ENCODE data around the gene MYL3. TPM values are rescaled to one million over a fixed set of nuclear protein-coding genes. Genes with fewer than 3 reads are reported as not detected.

MYL3 gene
- total and polyA plus RNA-seq, 2 experiments from 2014 or later, result not detected

GRCh38 chr3:46884427-46884826, 21.2 kb upstream of the MYL3 start (continued):
- no peak for TF ChIP-seq REST (IDR thresholded peaks at IDR 0.05; ENCODE audit: unreplicated experiment)
- TF ChIP-seq STAT1 (IDR thresholded peaks at IDR 0.05; ENCODE audit: unreplicated experiment), result no peak
- TF ChIP-seq POLR2AphosphoS5 (IDR thresholded peaks at IDR 0.05; ENCODE audit: low read depth), result no peak

- peak overlapping the region; percentile 83; the same call in 1 of the 2 replicates for H2AFZ ChIP-seq
- H3K4me1 Mint-ChIP-seq, result peaks cover 21% of the 10 kb centered on the region
- no peaks in the 10 kb centered on the region for H4K20me1 ChIP-seq (replicated peaks; ENCODE audit: insufficient read depth)
- no peak overlapping the region for H3K27ac Mint-ChIP-seq
- H3F3A ChIP-seq (replicated peaks; ENCODE audit: low read depth), result no peaks in the 10 kb centered on the region
- peaks cover 89% of the 10 kb centered on the region for H3K27me3 Mint-ChIP-seq (ENCODE audit: insufficient read depth, low read depth, poor library complexity)
- DNase-seq (ENCODE audit: low spot score) (no peak), ATAC-seq (no peak)
- H3K4me3 Mint-ChIP-seq, result peak overlapping the region; percentile 69
- H3K4me2 ChIP-seq, result peak overlapping the region; percentile 89
- H3K9me2 ChIP-seq (ENCODE audit: insufficient read depth), result no peaks in the 10 kb centered on the region
- no peaks in the 10 kb centered on the region for H3K9me3 Mint-ChIP-seq
- H3K27me3 ChIP-seq (ENCODE audit: insufficient read depth), result peaks cover 85% of the 10 kb centered on the region
- H3K36me3 Mint-ChIP-seq (ENCODE audit: low read depth), result no peaks in the 10 kb centered on the region; the same call in 2 of the 3 replicates
- no peaks in the 10 kb centered on the region for H3K36me3 ChIP-seq (ENCODE audit: insufficient read depth)
- H3K27ac ChIP-seq (ENCODE audit: low read depth), result no peak overlapping the region
- H3K4me3 ChIP-seq, result peak overlapping the region; percentile 61
- H3K79me2 ChIP-seq (replicated peaks; ENCODE audit: insufficient read depth), result no peaks in the 10 kb centered on the region
- peaks cover 35% of the 10 kb centered on the region for H3K4me1 ChIP-seq (ENCODE audit: insufficient read depth)
- TF ChIP-seq ZNF331 (CRISPR knock-in tag; IDR thresholded peaks at IDR 0.05; ENCODE audit: low read depth), result no peak
- TF ChIP-seq EZH2 (IDR thresholded peaks at IDR 0.05; ENCODE audit: low read depth, unreplicated experiment), result no peak
- TF ChIP-seq NANOG (IDR thresholded peaks at IDR 0.05; ENCODE audit: borderline replicate concordance), result no peak
- no peak for TF ChIP-seq ZNF114 (CRISPR knock-in tag; IDR thresholded peaks at IDR 0.05)
- no peak for TF ChIP-seq ZNF462 (CRISPR knock-in tag; IDR thresholded peaks at IDR 0.05)
- TF ChIP-seq JUNB (IDR thresholded peaks at IDR 0.05; ENCODE audit: unreplicated experiment), result no peak
- no peak for TF ChIP-seq CREB1 (CRISPR knock-in tag; IDR thresholded peaks at IDR 0.05; ENCODE audit: low read depth)
- TF ChIP-seq POLR2AphosphoS5 (IDR thresholded peaks at IDR 0.05; ENCODE audit: low read depth), result no peak
- TF ChIP-seq ETS1 (IDR thresholded peaks at IDR 0.05), result no peak
- TF ChIP-seq REST (IDR thresholded peaks at IDR 0.05; ENCODE audit: unreplicated experiment), result no peak
- TF ChIP-seq STAT1 (IDR thresholded peaks at IDR 0.05; ENCODE audit: unreplicated experiment), result no peak
Measured at GRCh38 chr3:46883830-46884185, 20.6 kb upstream of the MYL3 start.
